ENCODE measurements around the gene ITPR2.
"Not testable (repeated sequence)": the region's sequence is repeated elsewhere in the genome, so short reads cannot be mapped to it uniquely, and the experiment has no call there.

The ITPR2 gene

GRCh38 chr12:26735249-26735639 is 97.8 kb downstream of the ITPR2 start:
- in situ Hi-C loops (cut with MboI; ENCODE audit: low sequenced_read_pairs): no loop called here

GRCh38 chr12:26734510-26735248 is 98.3 kb downstream of the ITPR2 start:
- in situ Hi-C loops (cut with MboI; ENCODE audit: low sequenced_read_pairs): no loop called here

GRCh38 chr12:26732005-26732908 is 100.7 kb downstream of the ITPR2 start:
- in situ Hi-C loops (cut with MboI; ENCODE audit: low sequenced_read_pairs): no loop called here

DNA sequence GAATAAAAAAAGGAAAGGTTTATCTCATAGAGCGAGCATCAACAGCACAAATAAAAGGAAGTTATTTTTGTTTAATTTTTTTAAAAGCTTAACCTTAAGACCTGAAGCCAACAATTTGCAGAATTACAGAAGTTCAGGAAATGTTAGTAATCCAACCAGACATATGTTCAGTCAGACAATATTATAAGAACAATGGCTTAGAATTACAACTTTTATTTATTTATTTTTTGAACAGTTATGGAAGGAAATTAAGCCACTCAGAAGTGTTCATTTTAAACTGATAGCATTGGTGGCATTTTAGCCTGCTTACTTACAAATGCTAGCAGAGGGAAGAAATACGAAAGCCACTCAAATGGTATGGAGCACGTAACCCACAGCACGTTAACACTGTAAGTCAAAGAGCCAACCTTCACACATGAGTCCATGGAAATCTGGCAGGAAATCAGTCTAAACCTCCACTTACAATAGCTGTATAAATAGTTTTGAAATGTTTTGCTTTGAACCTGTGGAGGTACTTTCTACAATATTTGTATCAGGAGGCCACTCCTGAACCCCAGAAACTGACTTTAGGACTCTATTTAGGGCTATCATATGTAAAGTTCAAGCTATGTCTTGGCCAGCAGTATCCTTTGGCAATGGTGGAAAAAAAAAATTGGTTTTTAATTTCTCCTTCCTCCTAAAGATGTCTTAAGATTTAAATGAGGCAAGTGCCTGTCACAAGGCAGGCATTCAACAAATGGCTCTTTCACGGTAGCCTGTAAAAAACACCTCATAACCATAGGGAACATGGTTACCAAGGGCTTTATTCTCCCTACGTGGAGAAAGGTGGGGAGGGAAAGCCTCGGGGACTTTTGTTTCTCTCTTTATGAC is 102.3 kb downstream of the ITPR2 start:
- in situ Hi-C loops (cut with MboI; ENCODE audit: low sequenced_read_pairs): no loop called here

DNA sequence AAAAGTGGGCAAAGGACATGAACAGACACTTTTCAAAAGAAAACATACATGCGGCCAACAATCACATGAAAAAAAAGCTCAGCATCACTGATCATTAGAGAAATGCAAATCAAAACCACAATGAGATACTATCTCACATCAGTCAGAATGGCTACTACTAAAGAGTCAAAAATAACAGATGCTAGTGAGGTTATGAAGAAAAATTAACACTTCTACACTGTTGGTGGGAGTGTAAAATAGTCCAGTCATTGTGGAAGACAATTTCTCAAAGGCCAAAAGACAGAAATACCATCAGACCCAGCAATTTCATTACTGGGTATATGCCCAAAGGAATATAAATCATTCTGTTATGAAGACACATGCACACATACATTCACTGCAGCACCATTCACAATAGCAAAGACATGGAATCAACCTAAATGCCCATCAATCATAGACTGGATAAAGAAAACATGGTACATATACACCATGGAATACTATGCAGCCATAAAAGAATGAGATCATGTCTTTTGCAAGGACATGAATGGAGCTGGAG is 103.8 kb downstream of the ITPR2 start:
- in situ Hi-C loops (cut with MboI; ENCODE audit: low sequenced_read_pairs): not testable (repeated sequence)

DNA sequence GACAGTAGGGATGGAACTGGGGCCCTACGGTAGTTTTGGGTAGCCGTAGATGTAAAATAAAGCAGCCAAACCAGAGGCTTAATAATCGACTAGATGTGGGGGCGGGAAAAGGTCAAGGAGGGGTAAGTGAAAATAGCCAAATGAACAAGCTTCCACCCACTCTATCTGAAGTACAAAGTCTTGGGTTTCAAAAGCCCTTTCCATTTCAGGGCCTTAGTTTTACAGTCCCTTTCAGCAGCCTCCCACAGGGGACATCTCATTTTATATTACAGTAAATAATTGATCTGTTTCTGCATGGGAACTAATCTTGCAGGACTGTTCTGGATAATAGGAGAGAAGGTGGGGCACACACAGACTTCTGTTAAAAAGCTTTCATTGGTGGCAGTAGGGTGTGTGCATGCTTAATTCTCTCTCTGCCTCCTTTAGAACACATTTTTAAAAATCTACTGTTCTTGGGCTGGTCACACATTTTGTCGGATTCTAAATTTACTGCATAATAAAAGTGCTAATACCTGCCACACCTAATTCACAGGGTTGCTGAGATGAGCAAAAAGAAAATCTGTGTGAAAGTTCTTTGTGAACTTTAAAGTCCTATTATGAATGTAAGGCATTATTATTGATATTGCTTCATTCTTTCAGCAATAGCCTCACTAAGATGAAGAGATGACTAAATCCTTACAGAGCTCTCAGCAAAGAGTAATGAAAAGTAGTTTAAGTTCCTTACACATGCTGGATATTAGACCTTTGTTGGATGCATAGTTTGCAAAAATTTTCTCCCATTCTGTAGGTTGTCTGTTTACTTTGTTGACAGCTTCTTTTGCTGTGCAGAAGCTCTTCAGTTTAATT is 104.6 kb downstream of the ITPR2 start:
- in situ Hi-C loops (cut with MboI; ENCODE audit: low sequenced_read_pairs): no loop called here

- in situ Hi-C loops (cut with MboI; ENCODE audit: low sequenced_read_pairs): no loop called here
Measured at GRCh38 chr12:26727482-26728204, 105.4 kb downstream of the ITPR2 start.

- in situ Hi-C loops (cut with MboI; ENCODE audit: low sequenced_read_pairs): no loop called here
Measured at GRCh38 chr12:26726956-26727355, 106.0 kb downstream of the ITPR2 start.

GRCh38 chr12:26725276-26725916 is 107.6 kb downstream of the ITPR2 start:
- in situ Hi-C loops (cut with MboI; ENCODE audit: low sequenced_read_pairs): no loop called here

- in situ Hi-C loops (cut with MboI; ENCODE audit: low sequenced_read_pairs): no loop called here
Measured at GRCh38 chr12:26724309-26724702, 108.7 kb downstream of the ITPR2 start.

DNA sequence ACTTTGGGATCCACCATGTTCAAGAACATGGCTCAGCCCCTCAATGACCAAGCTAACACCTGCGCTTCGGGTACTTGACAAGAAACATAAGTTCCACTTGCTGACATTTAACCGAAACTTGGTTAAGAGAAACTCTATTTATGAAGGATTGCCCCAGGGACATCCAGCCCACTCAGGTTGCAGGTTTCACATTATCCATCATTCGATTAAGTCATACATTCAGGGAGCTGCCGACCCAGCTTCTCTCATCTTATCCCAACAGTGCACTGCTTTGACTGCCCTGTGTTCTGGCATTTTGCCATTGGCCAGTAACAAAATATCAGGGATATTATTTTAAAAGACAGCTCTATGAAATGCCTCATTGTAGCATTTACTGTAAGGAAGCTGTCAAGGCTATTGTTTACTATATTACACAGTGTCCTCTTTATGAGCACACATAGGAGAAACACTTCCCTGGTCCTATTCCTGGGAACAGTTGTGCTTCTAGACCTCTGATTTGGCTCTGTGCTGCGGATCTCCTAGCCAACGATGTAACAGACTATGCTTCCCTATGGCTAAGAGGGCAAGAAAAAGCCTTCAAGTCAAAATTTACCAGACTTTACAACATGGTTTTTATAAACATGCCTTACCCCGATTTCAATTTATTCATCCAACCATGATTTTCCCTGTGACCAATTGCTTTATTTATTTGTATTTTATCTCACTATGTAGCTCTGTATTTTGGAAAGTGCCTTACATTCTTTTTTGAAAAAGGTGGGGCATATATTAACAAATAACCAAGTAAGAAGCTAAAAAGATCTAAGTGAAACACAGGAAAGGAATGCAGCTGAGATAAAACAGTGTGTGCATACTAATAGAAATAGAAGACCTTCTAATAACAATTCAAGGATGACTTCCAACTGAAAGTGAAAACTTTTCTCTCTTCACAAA is 109.3 kb downstream of the ITPR2 start:
- in situ Hi-C loops (cut with MboI; ENCODE audit: low sequenced_read_pairs): no loop called here

GRCh38 chr12:26721800-26722199 is 111.2 kb downstream of the ITPR2 start:
- in situ Hi-C loops (cut with MboI; ENCODE audit: low sequenced_read_pairs): no loop called here

DNA sequence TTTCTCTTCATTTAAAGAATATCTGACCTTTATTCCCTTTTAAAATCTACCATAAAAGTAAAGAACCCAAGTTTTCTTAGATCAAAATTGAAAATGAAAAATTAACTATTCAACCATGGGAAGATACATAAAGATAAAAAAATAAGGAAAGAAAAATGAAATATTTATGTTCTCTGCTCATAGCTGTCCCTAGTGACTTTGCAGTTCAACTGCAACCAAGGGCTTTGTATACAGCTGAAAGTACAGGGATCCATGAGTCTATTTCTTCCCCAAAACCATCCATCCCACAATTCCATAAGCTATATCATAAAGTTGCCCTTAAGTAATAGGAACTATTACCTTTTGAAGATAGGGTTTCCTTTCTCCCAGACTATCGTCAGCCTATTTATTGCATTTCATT is 113.1 kb downstream of the ITPR2 start:
- in situ Hi-C loops (cut with MboI; ENCODE audit: low sequenced_read_pairs): no loop called here

GRCh38 chr12:26717757-26718156 is 115.2 kb downstream of the ITPR2 start:
- in situ Hi-C loops (cut with MboI; ENCODE audit: low sequenced_read_pairs): no loop called here

- in situ Hi-C loops (cut with MboI; ENCODE audit: low sequenced_read_pairs): no loop called here
Measured at GRCh38 chr12:26715232-26715631, 117.8 kb downstream of the ITPR2 start.

DNA sequence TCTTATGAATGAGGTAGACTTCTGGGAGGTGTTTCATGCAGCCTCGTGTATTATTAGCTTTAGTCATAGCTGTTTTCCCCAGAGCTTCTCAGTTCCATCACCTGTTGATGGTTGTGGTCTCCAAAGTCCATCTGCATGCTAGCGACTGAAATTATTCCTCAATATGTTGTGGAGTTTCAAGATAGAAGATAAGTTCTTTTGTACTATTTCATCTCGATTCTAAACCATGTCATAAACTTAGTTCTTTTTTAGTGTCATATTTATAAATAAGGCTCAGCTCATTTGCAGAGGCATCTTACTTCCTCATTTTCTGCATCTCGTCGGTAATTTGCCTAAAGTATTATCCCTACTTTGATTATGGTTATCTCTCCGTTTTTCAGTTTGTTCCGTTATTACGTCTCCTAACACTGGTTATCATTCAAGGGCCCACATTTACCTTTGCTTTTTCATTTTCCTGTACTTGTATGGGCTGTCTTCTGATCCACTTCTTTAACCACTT is 119.1 kb downstream of the ITPR2 start:
- in situ Hi-C loops (cut with MboI; ENCODE audit: low sequenced_read_pairs): no loop called here

DNA sequence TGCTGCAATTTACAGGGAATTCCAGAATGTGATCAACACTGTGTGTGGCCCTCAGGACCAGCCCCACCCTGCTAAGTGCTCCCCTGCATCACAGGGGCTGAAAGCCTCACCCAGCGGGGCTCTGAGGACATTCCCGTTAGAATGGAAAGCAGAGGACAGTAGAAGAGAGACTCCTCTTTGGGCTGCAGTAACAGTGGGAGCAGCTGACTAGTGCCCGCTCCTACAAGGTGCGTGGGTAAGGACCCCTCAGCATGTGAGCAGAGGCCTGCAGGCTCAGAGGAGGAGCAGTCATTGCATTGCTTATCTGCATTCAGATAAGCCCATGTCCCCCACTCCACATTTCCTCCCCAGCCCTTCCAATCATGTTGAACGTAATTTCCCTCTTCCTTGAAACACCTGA is 120.1 kb downstream of the ITPR2 start:
- in situ Hi-C loops (cut with MboI; ENCODE audit: low sequenced_read_pairs): no loop called here

- in situ Hi-C loops (cut with MboI; ENCODE audit: low sequenced_read_pairs): no loop called here
Measured at GRCh38 chr12:26711569-26711968, 121.4 kb downstream of the ITPR2 start.
